Panc1 (cell line): ENCODE data around the gene APAF1. TPM values are rescaled to one million over a fixed set of nuclear protein-coding genes. Genes with fewer than 3 reads are reported as not detected.

ENCODE experiments used
- ATAC-seq: fragments of 200-7000 bp; cut with Tn5 transposase; 2 replicates; pipeline ENCODE4 v1.9.1; 2020; ENCODE audit warnings: mild to moderate bottlenecking, moderate library complexity
- BruUV-seq: library from RNA; stranded (reverse); fragments of 400-500 nt; replicated peaks from 2 replicates; lab custom pipeline; 2021; lab: Mats Ljungman, UMichigan
- CTCF ChIA-PET: fragments of 300-600 bp; sonication (Branson Sonifier 250); formaldehyde crosslinking; loops from one replicate; lab custom pipeline; 2022; ENCODE audit warnings: antibody characterized with exemption; lab: Charles Lee
- POLR2A ChIA-PET: fragments of 300-600 bp; sonication (Branson Sonifier 250); formaldehyde crosslinking; loops from one replicate; lab custom pipeline; 2022; ENCODE audit warnings: antibody characterized with exemption; lab: Charles Lee
- DNase-seq: peaks from one replicate; pipeline ENCODE4 v3.0.0-alpha.2; 2010; ENCODE audit warnings: low read depth, low spot score
- H3K27ac ChIP-seq: 2 replicates; pipeline ENCODE4 v1.5.1; 2011; ENCODE audit warnings: mild to moderate bottlenecking, low read length, inconsistent platforms
- H3K27me3 ChIP-seq: fragments of 200-500 bp; sonication (Bioruptor generic); 2 replicates; pipeline ENCODE4 v1.6.0; 2014; ENCODE audit warnings: low read length, inconsistent platforms; ENCODE audit not compliant: control insufficient read depth, insufficient read depth
- H3K36me3 ChIP-seq: fragments of 200-500 bp; sonication (Bioruptor generic); 2 replicates; pipeline ENCODE4 v1.5.1; 2014; ENCODE audit warnings: inconsistent platforms, mild to moderate bottlenecking, low read length, moderate library complexity; ENCODE audit not compliant: control insufficient read depth, insufficient read depth
- H3K4me1 ChIP-seq: 2 replicates; pipeline ENCODE4 v1.5.1; 2011; ENCODE audit warnings: inconsistent platforms, mild to moderate bottlenecking, low read length, moderate library complexity; ENCODE audit not compliant: control insufficient read depth, insufficient read depth
- H3K4me3 ChIP-seq, 2 experiments: 2 replicates each; pipeline ENCODE4 v1.5.1; 2011 to 2012; ENCODE audit warnings: low read depth in 2 of 2, low read length in 2 of 2, mild to moderate bottlenecking in 2 of 2, inconsistent platforms in 1 of 2, moderate library complexity in 1 of 2
- H3K9me3 ChIP-seq: fragments of 200-500 bp; sonication (Bioruptor generic); 2 replicates; pipeline ENCODE4 v1.5.1; 2014; ENCODE audit warnings: low read depth, mild to moderate bottlenecking, inconsistent platforms, low read length, moderate library complexity; ENCODE audit not compliant: control insufficient read depth, insufficient read depth
- CTCF ChIP-seq: fragments of 450-650 bp; IDR thresholded peaks from 2 replicates; pipeline ENCODE4 v1.5.1; 2017; ENCODE audit warnings: mild to moderate bottlenecking
- POLR2AphosphoS5 ChIP-seq: IDR thresholded peaks from 2 replicates; pipeline ENCODE4 v1.6.1; 2012; ENCODE audit warnings: mild to moderate bottlenecking, low read depth, low read length, moderate library complexity
- REST ChIP-seq, 2 experiments: IDR thresholded peaks; 2 replicates each; pipeline ENCODE4 v1.6.1; 2011 to 2012; ENCODE audit warnings: low read depth in 2 of 2, control low read depth in 1 of 2, low read length in 1 of 2, mild to moderate bottlenecking in 1 of 2, moderate library complexity in 1 of 2; ENCODE audit not compliant: insufficient read depth in 1 of 2
- SIN3A ChIP-seq: IDR thresholded peaks from 2 replicates; pipeline ENCODE4 v1.6.1; 2012; ENCODE audit warnings: low read depth, mild to moderate bottlenecking, low read length, moderate library complexity, borderline replicate concordance; ENCODE audit not compliant: insufficient read depth
- TCF7L2 ChIP-seq: IDR thresholded peaks from 2 replicates; pipeline ENCODE4 v1.6.1; 2011; ENCODE audit warnings: mild to moderate bottlenecking, low read depth, low read length, inconsistent platforms
- in situ Hi-C: cut with HindIII; loops from 2 replicates; pipeline ENCODE4 v1.10.0; 2016; ENCODE audit warnings: low sequenced_read_pairs, low pct_unique_long_range_greater_than_20kb
- intact Hi-C: fragments of 100-400 bp; cut with micrococcal nuclease; formaldehyde crosslinking; loops from one replicate; pipeline ENCODE4 v1.10.0; 2022; ENCODE audit not compliant: unreplicated experiment
- total RNA-seq: library from RNA; stranded (reverse); gene quantifications from one replicate; pipeline ENCODE4 v1.2.1, GENCODE V29; 2021; ENCODE audit not compliant: unreplicated experiment

APAF1 gene
- total RNA-seq, 1 experiment from 2014 or later = 15.6 TPM

DNA sequence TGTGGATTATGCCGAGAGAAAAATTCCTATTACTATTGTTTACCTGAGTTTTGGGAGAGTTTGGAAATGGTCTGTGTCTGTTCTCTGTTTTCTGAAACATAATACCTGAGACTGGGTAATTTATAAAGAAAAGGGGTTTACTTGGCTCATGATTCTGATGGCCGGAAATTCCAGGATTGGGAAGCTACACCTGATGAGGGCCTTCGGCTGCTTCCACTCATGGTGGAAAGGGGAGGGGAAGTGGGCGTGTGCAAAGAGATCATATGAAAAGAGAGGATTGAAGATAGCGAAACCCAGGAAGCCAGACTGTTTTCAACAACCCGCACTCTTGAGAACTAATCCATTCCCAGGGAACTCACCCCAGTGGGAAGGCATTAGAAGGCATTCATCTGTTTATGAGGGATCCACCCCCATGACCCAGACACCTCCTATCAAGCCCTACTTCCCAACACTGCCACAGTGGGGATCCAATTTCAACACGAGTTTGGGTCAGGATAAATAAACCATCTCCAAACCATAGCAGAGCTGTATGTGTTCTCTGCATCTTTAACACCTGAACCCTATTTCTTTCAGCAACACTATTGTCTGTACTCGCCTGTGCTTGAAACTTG, 51.1 kb downstream of the APAF1 start:
- no peak for DNase-seq
- TF ChIP-seq SIN3A (no peak), REST (IDR thresholded peaks at IDR 0.05; ENCODE audit: insufficient read depth in 1 of 2, low read depth in 2 of 2, low read length in 1 of 2) (no peak), CTCF (no peak), TCF7L2 (no peak), POLR2AphosphoS5 (no peak)
- no peaks in the 10 kb centered on the region for H3K9me3 ChIP-seq
- ATAC-seq = no peak
- in situ Hi-C loops = no loop called here
- ChIA-PET POLR2A (no interaction called here), CTCF (no interaction called here)
- peaks cover 2% of the 10 kb centered on the region; the same call in 1 of the 2 replicates for H3K36me3 ChIP-seq
- no TSS peak for BruUV-seq
- intact Hi-C loops = no loop called here
- no peak overlapping the region for H3K27ac ChIP-seq
- H3K4me3 ChIP-seq = no peak overlapping the region
- H3K27me3 ChIP-seq = no peaks in the 10 kb centered on the region
- 0 out of 2 replicates have a peak, but pooled peaks cover 3% of the 10 kb centered on the region for H3K4me1 ChIP-seq

DNA sequence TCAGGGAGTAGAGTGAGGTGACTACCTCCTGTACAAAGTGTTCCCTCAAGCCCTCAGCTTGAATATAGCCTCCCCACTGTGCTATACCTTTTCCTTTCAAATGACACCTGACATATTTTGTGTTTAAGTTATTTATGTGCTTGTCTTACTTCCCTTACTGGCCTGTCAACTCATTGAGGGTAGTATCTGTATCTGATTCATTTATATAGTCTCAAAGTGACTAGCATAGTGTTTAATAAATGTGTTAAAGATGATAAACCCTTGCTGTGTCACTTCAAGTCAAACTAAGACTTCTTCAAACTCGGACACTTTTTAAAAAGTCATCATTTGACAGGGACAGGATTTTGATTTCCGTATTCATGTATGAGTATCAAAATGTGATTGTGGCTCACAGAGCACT, 52.1 kb downstream of the APAF1 start:
- H3K27ac ChIP-seq = no peak overlapping the region
- DNase-seq (no peak), ATAC-seq (no peak)
- POLR2A ChIA-PET = no interaction called here
- no peaks in the 10 kb centered on the region for H3K9me3 ChIP-seq
- TF ChIP-seq CTCF (no peak), SIN3A (no peak), POLR2AphosphoS5 (no peak), TCF7L2 (no peak)
- H3K36me3 ChIP-seq = peaks cover 2% of the 10 kb centered on the region; the same call in 1 of the 2 replicates
- BruUV-seq = no TSS peak
- H3K4me3 ChIP-seq = no peak overlapping the region
- CTCF ChIA-PET = no interaction called here
- H3K27me3 ChIP-seq = no peaks in the 10 kb centered on the region
- H3K4me1 ChIP-seq = 0 out of 2 replicates have a peak, but pooled peaks cover 3% of the 10 kb centered on the region
- intact Hi-C loops (no loop called here), in situ Hi-C loops (no loop called here)
